GM21390 (cell line): ENCODE data around the gene TREH.
"Not testable (repeated sequence)": the region's sequence is repeated elsewhere in the genome, so short reads cannot be mapped to it uniquely, and the experiment has no call there.

Experiments used
- ATAC-seq: cut with Tn5 transposase; IDR thresholded peaks from one replicate; pipeline ENCODE4 v1.9.1; 2021; ENCODE audit not compliant: unreplicated experiment

TREH gene, protein sequence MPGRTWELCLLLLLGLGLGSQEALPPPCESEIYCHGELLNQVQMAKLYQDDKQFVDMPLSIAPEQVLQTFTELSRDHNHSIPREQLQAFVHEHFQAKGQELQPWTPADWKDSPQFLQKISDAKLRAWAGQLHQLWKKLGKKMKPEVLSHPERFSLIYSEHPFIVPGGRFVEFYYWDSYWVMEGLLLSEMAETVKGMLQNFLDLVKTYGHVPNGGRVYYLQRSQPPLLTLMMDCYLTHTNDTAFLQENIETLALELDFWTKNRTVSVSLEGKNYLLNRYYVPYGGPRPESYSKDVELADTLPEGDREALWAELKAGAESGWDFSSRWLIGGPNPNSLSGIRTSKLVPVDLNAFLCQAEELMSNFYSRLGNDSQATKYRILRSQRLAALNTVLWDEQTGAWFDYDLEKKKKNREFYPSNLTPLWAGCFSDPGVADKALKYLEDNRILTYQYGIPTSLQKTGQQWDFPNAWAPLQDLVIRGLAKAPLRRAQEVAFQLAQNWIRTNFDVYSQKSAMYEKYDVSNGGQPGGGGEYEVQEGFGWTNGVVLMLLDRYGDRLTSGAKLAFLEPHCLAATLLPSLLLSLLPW

DNA sequence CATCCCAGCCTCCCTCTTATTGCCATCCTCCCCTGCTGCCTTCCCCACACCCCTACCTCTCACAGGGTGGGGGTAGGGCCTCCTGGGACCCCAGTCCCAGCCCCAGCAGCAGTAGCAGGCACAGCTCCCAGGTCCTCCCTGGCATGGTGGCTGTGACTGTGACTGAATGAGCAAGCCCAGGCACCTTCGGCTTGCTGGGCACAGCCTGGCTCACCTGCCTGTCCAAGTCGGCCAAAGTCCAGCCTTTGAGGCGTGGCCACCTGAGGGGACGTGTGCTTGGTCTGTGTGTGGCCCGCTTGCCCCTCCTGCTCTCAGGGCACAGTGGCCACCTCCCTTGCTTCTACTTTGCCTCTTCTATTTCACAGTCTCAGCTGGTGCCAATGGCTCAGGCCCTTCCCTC is at the start of gene TREH:
TSS of gene TREH (minus strand) at position 168 of the 400 bp plus-strand sequence. CDS start at position 145, 23 bp downstream.
- ATAC-seq: no peak

DNA sequence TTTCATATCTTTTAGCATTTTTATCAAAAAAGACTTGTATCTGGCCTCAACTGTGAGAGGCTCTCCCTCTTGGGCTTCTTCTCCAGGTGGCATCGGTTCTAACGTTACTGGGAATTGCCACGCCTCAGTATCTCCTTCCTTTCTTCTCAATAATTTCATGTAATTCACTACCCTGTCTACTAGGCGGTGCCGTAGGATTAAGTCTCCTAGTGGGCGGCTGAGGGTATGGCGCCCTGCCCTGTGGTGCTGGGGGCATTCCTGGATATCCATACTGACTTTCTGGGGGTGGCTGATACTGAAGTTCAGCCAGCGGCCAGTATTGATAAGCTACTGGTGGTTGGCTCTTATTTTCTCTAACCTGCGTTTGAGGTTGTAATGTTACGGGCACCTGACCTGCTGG is 48.7 kb upstream of the TREH start:
- ATAC-seq: not testable (repeated sequence)

DNA sequence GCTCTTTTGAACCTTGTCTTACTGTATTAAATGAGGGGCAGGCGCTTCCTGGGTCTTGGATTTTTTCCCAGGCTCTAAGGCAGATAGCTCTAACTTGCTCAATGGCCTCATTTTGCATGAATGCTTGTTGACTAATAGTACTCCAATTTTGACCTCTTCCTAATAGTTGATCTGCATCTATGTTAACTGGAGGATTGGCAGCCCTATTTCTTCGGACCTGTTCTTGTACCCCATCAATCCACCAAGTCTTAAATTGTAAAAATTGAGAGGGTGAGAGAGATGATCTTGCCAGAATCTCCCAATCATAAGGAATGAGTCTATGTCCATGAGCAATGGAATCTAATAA is 48.2 kb upstream of the TREH start:
- ATAC-seq: not testable (repeated sequence)

DNA sequence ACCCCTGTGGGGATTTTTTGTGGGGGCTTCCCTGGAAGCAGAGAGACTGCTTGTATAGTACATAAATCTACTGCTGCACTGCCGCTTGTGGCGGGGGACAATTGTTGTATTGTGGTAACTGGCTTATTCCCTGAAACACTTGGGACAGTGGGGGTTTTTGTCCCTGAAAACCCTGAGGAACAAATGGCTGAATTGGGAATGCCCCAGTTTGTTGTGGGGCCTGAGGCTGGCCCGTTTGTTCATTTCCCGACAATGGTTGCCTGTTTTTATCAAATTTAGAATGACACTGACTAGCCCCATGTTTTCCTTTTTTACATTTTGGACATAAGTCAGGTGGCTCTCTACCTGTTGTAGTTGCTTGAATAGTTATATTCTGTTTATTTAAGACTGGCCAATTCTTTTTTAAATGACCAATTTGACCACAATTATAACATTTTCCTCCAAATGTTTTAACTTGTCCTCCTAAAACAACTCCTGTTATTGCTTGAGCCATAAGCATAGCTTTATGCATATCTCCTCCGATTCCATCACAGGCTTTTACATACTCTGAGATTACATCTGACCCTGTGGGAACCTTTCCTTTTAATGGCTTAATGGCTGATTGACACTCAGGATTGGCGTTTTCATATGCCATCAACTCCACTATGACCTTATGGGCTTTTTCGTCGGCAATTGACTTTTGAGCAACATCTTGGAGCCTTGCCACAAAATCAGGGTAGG is 47.7 kb upstream of the TREH start:
- not testable (repeated sequence) for ATAC-seq

DNA sequence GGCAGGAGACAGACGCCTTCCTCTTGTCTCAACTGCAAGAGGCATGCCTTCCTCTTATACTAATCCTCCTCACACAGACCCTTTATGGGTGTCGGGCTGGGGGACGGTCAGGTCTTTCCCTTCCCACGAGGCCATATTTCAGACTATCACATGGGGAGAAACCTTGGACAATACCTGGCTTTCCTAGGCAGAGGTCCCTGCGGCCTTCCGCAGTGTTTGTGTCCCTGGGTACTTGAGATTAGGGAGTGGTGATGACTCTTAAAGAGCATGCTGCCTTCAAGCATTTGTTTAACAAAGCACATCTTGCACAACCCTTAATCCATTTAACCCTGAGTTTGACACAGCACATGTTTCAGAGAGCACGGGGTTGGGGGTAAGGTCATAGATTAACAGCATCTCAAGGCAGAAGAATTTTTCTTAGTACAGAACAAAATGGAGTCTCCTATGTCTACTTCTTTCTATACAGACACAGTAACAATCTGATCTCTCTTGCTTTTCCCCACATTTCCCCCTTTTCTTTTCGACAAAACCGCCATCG is 42.1 kb upstream of the TREH start:
- not testable (repeated sequence) for ATAC-seq

DNA sequence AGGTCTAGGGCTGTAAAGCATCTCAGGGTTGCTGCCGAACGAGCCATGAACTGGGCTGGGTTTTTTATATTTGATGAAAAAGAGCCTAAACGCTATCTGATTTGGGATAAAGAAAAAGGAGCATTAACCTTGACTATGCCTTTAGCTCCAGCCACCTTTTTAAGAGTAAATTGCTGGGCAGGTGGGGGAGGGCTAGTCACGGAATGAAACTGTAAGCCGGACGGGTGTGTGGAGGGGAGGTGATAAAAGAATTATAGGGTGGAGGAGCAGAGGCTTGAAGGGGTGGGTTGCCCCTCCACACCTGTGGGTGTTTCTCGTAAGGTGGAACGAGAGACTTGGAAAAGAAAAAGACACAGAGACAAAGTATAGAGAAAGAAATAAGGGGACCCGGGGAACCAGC is 41.3 kb upstream of the TREH start:
- not testable (repeated sequence) for ATAC-seq

DNA sequence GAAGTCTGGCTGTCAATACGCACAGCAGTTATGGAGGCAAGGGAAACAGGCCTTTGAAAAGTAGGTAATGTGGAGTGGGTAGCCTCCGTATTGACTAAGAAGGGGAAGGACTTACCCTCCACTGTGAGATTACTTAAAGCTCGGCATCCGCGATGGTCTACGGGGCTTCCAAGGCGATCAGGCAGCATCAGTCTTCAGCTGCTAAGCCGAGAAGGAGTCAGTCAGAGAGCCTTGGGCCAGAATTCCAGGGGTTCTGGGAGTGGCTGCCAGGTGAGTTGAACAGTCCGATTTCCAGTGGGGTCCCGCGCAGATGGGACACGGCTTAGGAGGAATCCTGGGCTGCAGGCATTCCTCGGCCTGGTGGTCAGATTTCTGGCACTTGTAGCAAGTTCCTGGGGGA is 40.6 kb upstream of the TREH start:
- not testable (repeated sequence) for ATAC-seq

DNA sequence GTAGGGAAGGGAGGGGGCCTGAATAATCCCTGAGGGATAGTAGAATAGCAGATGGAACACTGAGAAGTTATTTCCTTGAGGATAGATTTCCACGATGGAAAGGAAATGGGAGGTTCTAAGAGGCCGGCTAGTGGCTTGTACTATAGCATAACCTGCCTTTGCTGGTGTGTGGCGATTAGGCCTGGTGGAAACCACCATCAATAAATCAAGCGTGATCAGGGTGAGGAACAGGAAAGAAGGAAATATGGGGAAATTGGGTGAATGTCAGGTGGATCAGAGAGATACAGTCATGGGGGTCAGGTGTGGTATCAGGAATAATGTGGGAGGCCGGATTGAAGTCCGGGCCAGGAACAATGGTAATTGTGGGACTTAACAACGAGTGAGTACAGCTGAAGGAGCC is 39.1 kb upstream of the TREH start:
- ATAC-seq: not testable (repeated sequence)

DNA sequence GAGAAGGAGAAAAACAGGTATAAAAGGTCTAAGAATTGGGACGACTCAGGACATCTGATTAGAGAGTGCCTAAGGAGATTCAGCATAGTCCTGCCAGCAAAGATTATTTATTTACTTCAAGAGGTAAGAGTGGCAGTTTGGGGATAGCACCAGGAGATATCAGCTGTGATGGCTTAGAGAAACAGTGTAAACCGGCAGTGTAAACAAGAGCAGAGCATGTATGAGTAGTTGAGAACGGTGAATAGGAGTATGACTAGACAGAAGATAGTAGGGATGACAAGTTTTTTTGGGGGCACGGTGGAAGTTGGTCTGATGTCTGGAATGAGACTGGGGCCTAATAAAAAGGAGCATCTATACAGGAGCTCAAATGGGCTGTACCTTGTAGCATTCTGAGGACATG is 38.3 kb upstream of the TREH start:
- ATAC-seq: not testable (repeated sequence)

DNA sequence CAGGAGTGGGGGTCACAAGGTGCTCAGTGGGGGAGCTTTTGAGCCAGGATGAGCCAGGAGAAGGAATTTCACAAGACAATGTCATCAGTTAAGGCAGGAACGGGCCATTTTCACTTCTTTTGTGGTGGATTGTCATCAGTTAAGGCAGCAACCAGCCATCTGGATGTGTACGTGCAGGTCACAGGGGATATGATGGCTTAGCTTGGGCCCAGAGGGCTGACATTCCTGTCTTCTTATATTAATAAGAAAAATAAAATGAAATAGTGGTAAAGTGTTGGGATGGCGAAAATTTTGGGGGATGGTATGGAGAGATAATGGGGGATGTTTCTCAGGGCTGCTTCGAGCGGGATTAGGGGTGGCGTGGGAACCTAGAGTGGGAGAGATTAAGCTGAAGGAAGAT is 37.8 kb upstream of the TREH start:
- not testable (repeated sequence) for ATAC-seq

DNA sequence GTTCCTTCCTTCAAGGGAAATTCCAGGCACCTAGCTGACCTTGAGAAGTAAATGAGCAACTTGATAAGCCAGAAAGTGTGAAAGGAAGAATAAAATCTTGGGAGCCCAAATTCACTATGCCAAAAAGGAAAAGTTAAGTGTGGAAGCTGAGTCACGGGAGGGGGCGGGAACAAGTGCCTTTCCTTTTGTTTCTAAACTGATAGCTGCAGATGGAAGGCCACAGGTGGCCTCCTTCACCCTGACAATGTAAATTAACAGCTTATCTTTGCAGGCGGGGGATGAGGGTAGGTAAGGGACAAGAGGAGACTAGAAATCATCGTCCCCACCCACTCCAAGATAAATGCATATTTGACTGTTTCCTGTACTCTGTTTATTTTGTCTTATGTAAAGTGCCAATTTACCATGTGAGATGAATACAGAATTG is 36.4 kb upstream of the TREH start:
- ATAC-seq: no peak

DNA sequence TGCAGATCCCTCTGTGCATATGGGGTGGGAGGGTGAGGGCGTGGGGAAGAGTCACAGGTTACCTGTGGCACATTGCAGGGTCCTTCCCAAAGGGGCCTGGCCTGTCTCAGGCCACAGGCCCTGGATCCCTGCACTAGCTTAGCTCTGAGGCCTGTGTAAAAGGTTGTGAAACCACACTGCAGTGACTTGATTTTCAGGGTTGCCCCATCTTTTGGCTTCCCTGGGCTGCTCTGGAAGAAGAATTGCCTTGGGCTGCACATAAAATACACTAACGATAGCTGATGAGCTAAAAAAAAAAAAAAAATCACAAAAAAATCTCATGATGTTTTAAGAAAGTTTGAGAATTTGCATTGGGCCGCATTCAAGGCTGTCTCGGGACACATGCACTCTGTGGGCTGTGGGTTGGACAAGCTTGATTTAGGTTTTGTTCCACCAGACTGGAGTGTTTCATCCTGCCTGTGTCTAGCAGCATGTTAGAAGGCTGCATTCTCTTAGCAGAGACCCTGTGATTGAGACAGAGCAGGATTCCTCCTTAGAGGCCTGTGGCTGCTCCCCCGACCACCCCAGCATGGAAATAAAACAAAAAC is 35.9 kb upstream of the TREH start:
- no peak for ATAC-seq

DNA sequence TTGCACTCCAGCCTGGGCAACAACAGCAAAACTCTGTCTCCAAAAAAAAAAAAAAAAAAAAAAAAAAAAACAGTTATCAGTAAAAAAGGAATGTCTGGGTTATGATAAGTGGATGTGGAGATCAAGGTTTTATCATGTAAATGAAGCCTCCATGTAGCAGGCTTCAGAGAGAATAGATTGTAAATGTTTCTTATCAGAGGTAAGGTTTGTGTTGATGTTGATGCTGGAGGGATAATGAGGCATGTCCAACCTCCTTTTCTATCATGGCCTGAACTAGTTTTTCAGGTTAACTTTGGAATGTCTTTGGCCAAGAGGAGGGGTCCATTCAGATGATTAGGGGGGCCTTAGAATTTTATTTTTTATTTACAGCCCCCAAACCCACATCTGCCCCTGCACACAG is 35.4 kb upstream of the TREH start:
- ATAC-seq: no peak

DNA sequence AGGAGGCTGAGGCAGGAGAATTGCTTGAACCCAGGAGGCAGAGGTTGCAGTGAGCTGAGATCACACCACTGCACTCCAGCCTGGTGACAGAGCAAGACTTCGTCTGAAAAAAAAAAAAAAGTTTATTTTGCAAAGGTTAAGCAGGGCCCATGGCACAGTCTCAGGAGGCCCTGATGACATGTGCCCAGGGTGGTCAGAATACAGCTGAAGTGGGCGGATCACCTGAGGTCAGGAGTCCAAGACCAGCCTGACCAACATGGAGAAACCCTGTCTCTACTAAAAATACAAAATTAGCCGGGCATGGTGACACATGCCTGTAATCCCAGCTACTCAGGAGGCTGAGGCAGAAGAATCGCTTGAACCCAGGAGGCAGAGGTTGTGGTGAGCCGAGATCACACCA is 35.0 kb upstream of the TREH start:
- ATAC-seq: not testable (repeated sequence)

DNA sequence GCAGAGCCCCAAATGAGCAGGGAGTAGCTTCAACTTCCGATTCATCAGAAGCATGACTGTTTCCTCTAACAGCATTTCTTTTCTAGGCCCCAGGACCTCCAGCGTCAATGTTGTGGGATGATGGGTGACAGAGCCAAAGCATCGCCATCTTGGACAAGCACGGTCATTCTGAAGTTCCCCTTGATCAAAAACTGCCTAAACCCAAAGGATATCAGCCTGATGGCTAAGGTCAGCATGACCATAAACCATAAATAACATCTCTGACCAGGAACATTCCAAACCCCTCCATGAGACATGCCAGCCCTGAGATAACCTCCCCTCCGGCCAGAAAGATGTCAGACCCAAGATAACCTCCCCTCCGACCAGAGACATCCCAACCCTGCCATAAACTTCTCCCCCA is 28.8 kb upstream of the TREH start:
- no peak for ATAC-seq

DNA sequence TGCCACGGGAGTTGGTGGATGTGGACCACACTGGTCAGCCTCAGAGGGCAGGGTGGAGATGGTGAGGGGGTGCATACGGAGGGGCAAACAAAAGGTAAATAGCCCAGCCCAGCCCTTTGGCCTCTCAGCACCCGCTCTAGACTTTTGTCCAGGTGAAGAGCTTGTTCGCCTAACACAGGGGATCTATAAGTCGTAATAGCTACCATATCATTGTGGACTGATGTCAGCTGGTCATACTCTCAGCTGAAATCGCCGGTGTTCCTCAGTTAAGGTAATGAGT is 27.0 kb upstream of the TREH start:
- no peak for ATAC-seq

DNA sequence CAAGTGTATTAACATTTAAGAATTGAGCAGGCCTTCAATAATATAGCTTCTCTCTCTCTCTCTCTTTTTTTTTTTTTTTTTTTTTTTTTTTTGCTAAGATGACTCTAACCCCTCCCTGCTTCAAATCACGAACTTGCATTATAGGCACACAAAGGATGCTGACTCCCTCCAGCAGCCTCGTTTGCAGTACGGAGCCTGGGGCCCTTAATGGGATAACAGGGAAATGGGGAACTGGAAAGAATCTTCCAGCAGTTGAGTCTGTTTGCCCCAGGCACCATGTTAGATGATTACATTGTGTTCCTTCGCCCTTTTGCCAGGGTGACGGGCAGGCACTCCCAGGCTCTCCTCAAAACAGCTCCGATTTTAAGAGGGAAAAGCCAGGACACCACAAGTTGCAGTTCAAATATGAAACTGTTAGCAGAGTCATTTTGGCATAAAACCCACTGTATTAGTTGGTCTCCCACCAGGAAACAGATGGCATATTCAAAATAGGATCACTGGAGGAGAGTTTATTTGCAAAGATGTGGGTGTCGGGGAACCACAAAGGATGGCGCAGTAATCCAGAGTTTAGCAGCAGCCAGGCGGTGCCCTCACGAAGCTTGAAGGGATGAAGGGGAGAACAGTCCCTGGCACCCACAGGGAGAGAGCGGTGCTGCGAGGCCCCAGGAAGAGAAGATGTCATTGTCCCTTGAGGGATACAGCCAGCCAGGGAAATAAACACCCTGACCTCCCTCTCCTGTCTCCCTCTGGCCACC is 26.5 kb upstream of the TREH start:
- ATAC-seq: no peak

DNA sequence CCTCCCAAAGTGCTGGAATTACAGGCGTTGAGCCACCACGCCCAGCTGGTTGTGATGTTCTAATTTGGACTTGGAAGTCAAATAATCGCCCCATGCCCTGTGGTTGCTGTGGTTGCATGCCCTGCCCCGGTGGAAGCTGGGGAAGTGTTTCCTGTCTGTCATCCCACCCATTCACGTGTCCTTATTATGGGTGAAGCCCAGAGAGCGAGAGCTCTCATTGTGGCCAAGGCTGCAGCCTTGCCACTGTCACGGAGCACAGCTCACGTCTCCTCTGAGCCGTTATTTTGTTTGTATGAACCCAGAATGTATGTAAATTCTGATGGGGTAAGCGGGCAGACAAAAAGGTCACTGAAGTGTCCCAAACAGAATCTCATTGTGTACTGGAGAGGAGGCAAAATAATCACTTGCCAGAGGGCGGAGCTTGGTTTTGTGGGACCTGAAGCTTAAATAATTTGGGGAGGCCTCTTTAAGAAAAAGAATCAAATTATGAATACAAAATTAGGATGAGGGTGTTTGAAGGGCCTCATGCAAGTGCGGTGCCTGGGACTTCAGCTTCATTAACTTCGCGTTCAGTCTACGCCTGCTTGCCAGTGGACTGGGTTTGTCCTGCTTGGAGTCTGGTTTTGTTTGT is 25.8 kb upstream of the TREH start:
- ATAC-seq: no peak

DNA sequence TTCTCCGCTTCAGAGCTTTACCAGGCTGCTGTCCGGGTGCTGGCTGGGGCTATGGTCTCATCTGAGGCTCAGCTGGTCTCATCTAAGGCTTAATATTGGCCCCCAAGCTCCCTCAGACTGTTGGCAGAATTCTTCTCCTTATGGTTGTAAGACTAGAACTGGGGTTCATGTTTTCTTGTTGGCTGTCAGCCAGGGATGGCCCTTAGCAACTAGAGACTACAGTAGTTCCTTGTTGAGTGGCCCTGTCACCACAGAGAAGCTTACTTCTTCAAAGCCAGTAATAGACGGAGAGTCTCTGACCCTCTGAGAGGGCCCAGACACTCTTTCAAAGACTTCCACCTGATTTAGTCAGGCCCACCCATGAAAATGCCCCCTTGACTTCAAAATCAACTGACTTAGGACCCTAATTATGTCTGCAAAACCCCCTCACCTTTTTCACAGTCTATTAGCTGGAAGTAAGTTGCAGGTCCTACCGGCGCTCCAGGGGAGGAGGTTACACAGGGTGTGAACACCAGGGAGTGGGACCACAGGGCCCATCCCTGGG is 24.2 kb upstream of the TREH start:
- ATAC-seq: no peak
